GM12878 (cell line): ENCODE data around the gene ADPRHL1. TPM values are rescaled to one million over a fixed set of nuclear protein-coding genes. Genes with fewer than 3 reads are reported as not detected.

Source experiments
- ATAC-seq: fragments of 200-7000 bp; cut with Tn5 transposase; 3 replicates; pipeline ENCODE4 v1.9.1; 2020; ENCODE audit warnings: mild to moderate bottlenecking, moderate library complexity
- BruUV-seq: library from RNA; stranded (reverse); fragments of 400-500 nt; replicated peaks from 2 replicates; lab custom pipeline; 2021; lab: Mats Ljungman, UMichigan
- CTCF ChIA-PET: fragments of 300-600 bp; sonication (Branson Sonifier 250); formaldehyde crosslinking; extraction: SDS; loops from one replicate; lab custom pipeline; 2021; ENCODE audit warnings: inconsistent platforms; lab: Yijun Ruan, JAX
- POLR2A ChIA-PET: fragments of 350-600 bp; formaldehyde crosslinking; extraction: SDS; loops from one replicate; lab custom pipeline; 2021; ENCODE audit warnings: inconsistent platforms; lab: Charles Lee
- RAD21 ChIA-PET: fragments of 300-600 bp; sonication (Branson Sonifier 250); formaldehyde crosslinking; loops from one replicate; lab custom pipeline; 2023; ENCODE audit warnings: antibody characterized with exemption; ENCODE audit not compliant: unreplicated experiment; lab: Charles Lee
- SMC1A ChIA-PET: fragments of 300-600 bp; sonication (Branson Sonifier 250); formaldehyde crosslinking; loops from one replicate; lab custom pipeline; 2023; ENCODE audit not compliant: unreplicated experiment, uncharacterized antibody; lab: Charles Lee
- DNase-seq: peaks from one replicate; pipeline ENCODE4 v3.0.0-alpha.2; 2011; ENCODE audit warnings: low read depth, low spot score
- FAIRE-seq: peaks from 3 replicates; lab custom pipeline; 2011; peaks lifted over from hg19 to GRCh38; lab: Jason Lieb, UNC
- H2AFZ ChIP-seq: 2 replicates; pipeline ENCODE4 v1.6.0; 2011; ENCODE audit warnings: low read depth, low read length, control low read depth; ENCODE audit not compliant: control insufficient read depth
- H3K27ac ChIP-seq: 2 replicates; pipeline ENCODE4 v1.5.1; 2011; ENCODE audit warnings: control low read depth; ENCODE audit not compliant: control insufficient read depth, insufficient read depth
- H3K27me3 ChIP-seq, 2 experiments: replicated peaks in 1 of 2; 2 replicates each; pipeline versions ENCODE4 v1.6.0 to v1.6.1; 2011; ENCODE audit warnings: low read length in 1 of 2; ENCODE audit not compliant: control insufficient read depth in 2 of 2, insufficient read depth in 2 of 2
- H3K36me3 ChIP-seq, 2 experiments: 2 replicates each; pipeline ENCODE4 v1.5.1; 2011; ENCODE audit warnings: low read length in 1 of 2; ENCODE audit not compliant: control insufficient read depth in 2 of 2, insufficient read depth in 2 of 2
- H3K4me1 ChIP-seq: 2 replicates; pipeline ENCODE4 v1.6.1; 2011; ENCODE audit warnings: mild to moderate bottlenecking, low read length, moderate library complexity, mixed read lengths; ENCODE audit not compliant: control insufficient read depth, insufficient read depth
- H3K4me2 ChIP-seq: 2 replicates; pipeline ENCODE4 v1.6.0; 2011; ENCODE audit warnings: control low read depth; ENCODE audit not compliant: control insufficient read depth, insufficient read depth
- H3K4me3 ChIP-seq: fragments of 200-600 bp; sonication (generic); 2 replicates; pipeline ENCODE4 v1.5.1; 2016
- H3K79me2 ChIP-seq: 2 replicates; pipeline ENCODE4 v1.6.0; 2011; ENCODE audit warnings: low read length; ENCODE audit not compliant: control insufficient read depth, insufficient read depth
- H3K9ac ChIP-seq: 2 replicates; pipeline ENCODE4 v1.8.0; 2011; ENCODE audit warnings: low read length, control low read depth, mixed read lengths; ENCODE audit not compliant: control insufficient read depth, insufficient read depth
- H3K9me3 ChIP-seq: replicated peaks from 3 replicates; pipeline ENCODE4 v1.5.1; 2011; ENCODE audit warnings: mild to moderate bottlenecking, low read length; ENCODE audit not compliant: control insufficient read depth, insufficient read depth
- H4K20me1 ChIP-seq: 2 replicates; pipeline ENCODE4 v1.6.0; 2011; ENCODE audit not compliant: control insufficient read depth, insufficient read depth
- IRF3 ChIP-seq: fragments of 450-650 bp; IDR thresholded peaks from 2 replicates; pipeline ENCODE4 v1.6.1; 2014; ENCODE audit warnings: mild to moderate bottlenecking
- MTA3 ChIP-seq: IDR thresholded peaks from 2 replicates; pipeline ENCODE4 v1.6.1; 2012; ENCODE audit warnings: low read length, inconsistent platforms, borderline replicate concordance
- NFXL1 ChIP-seq: fragments of 450-650 bp; IDR thresholded peaks from 2 replicates; pipeline ENCODE4 v1.6.1; 2017; ENCODE audit warnings: antibody characterized with exemption, mild to moderate bottlenecking, borderline replicate concordance
- NKRF ChIP-seq: fragments of 450-650 bp; conservative IDR thresholded peaks from 2 replicates; pipeline ENCODE4 v1.6.1; 2017; ENCODE audit warnings: mild to moderate bottlenecking, moderate library complexity
- NR2C1 ChIP-seq: fragments of 450-650 bp; IDR thresholded peaks from 2 replicates; pipeline ENCODE4 v1.6.1; 2017; ENCODE audit warnings: antibody characterized with exemption, mild to moderate bottlenecking, moderate library complexity
- NR2F1 ChIP-seq: fragments of 450-650 bp; conservative IDR thresholded peaks from 2 replicates; pipeline ENCODE4 v1.6.1; 2017; ENCODE audit warnings: mild to moderate bottlenecking
- RELB ChIP-seq: fragments of 450-650 bp; IDR thresholded peaks from 2 replicates; pipeline ENCODE4 v1.6.1; 2017; ENCODE audit warnings: low read depth, mild to moderate bottlenecking, moderate library complexity
- WGBS: methylation state at CpG from one replicate; pipeline ENCODE4 v1.1.6; 2016; ENCODE audit warnings: low lambda C conversion rate; ENCODE audit not compliant: insufficient replicate concordance, insufficient coverage; ENCODE audit errors: missing lambda C conversion rate; 5-methylcytosine and 5-hydroxymethylcytosine counted together
- in situ Hi-C: fragments of 300-500 bp; cut with MboI; formaldehyde crosslinking; loops from 9 replicates; pipeline ENCODE4 v1.14.3; 2018; ENCODE audit warnings: mixed read lengths
- intact Hi-C: fragments of 100-400 bp; cut with micrococcal nuclease; formaldehyde crosslinking; loops from one replicate; pipeline ENCODE4 v1.14.2; 2022; ENCODE audit not compliant: unreplicated experiment
- polyA plus RNA-seq, 11 experiments: library from polyadenylated mRNA; depleted of rRNA in 4 of 11; unstranded in 6 of 11; stranded (reverse) in 5 of 11; fragments of >200 nt; fragmentation: Nextera tagmentation in 4 of 11; fragmentation: Illumina TruSeq in 1 of 11; extraction: Ambion mirVana in 4 of 11; extraction: Trizol in 1 of 11; gene quantifications; 1 replicate in 1 of 11; 2 replicates in 10 of 11; pipeline versions ENCODE4 v1.2.1 to v1.2.3, GENCODE V29; 2011 to 2016; ENCODE audit warnings: inconsistent platforms in 2 of 11, missing spikeins in 2 of 11, low read depth in 1 of 11
- total RNA-seq, 4 experiments: library from RNA; depleted of rRNA in 3 of 4; stranded (reverse); fragments of >200 nt in 3 of 4; fragmentation: Illumina TruSeq in 1 of 4; extraction: Trizol in 1 of 4; gene quantifications; 2 replicates each; pipeline versions ENCODE4 v1.2.1 to v1.2.3, GENCODE V29; 2013 to 2021

The ADPRHL1 gene
- total and polyA plus RNA-seq, 10 of the 15 experiments (the other 5 are each of a cell fraction or from before 2014, with no cell fraction given), result 0.05 to 1.9 (median 1.0) TPM

- ChIA-PET CTCF (interaction anchor here (0.6 kb wide), 1 partner anchor 20 kb away, joined by 5 read pairs; no protein-coding TSS in a partner anchor), POLR2A (no interaction called here), SMC1A (no interaction called here), RAD21 (no interaction called here)
- no peak for ATAC-seq
- WGBS, result 80% methylated on average over 18 of the region's 18 CpGs
- Histone ChIP-seq H3K4me1 (no peaks in the 10 kb centered on the region), H3K4me2 (no peak overlapping the region), H3K79me2 (no peaks in the 10 kb centered on the region), H3K27ac (no peak overlapping the region), H4K20me1 (no peaks in the 10 kb centered on the region), H3K27me3 (no peaks in the 10 kb centered on the region; a peak in 1 of 4 replicates), H3K9me3 (no peaks in the 10 kb centered on the region), H3K36me3 (no peaks in the 10 kb centered on the region), H3K4me3 (no peak overlapping the region), H3K9ac (no peak overlapping the region), H2AFZ (no peak overlapping the region)
- intact Hi-C loops (no loop called here), in situ Hi-C loops (no loop called here)
- DNase-seq, result no peak
- BruUV-seq, result no TSS peak
- FAIRE-seq, result no peak
- no peak for TF ChIP-seq RELB
- no peak for TF ChIP-seq NR2C1
- no peak for TF ChIP-seq MTA3
- TF ChIP-seq IRF3, result no peak
- no peak for TF ChIP-seq NKRF
- TF ChIP-seq NFXL1, result no peak
- TF ChIP-seq NR2F1, result no peak
These were observed 33.6 kb downstream of the ADPRHL1 start for GRCh38 chr13:113419531-113420193.
